HUES64 (cell line): ENCODE data around the gene TSLP. TPM values are rescaled to one million over a fixed set of nuclear protein-coding genes. Genes with fewer than 3 reads are reported as not detected.

Source experiments
- H3K27ac ChIP-seq: 2 replicates; pipeline ENCODE4 v1.7.0; 2013; ENCODE audit warnings: low read depth, low read length, inconsistent platforms
- H3K27me3 ChIP-seq: 2 replicates; pipeline ENCODE4 v1.6.1; 2013; ENCODE audit warnings: mild to moderate bottlenecking, low read length; ENCODE audit not compliant: insufficient read depth
- H3K36me3 ChIP-seq: 2 replicates; pipeline ENCODE4 v1.6.1; 2013; ENCODE audit warnings: mild to moderate bottlenecking, low read length; ENCODE audit not compliant: insufficient read depth
- H3K4me1 ChIP-seq: 2 replicates; pipeline ENCODE4 v1.6.1; 2013; ENCODE audit warnings: mild to moderate bottlenecking, low read length, moderate library complexity; ENCODE audit not compliant: insufficient read depth
- H3K4me3 ChIP-seq: 2 replicates; pipeline ENCODE4 v1.5.1; 2013; ENCODE audit warnings: mild to moderate bottlenecking, low read length, moderate library complexity
- H3K9ac ChIP-seq: 2 replicates; pipeline ENCODE4 v1.6.1; 2013; ENCODE audit warnings: mild to moderate bottlenecking, low read depth, low read length
- H3K9me3 ChIP-seq: 2 replicates; pipeline ENCODE4 v1.6.1; 2013; ENCODE audit warnings: low read depth, low read length; ENCODE audit not compliant: insufficient read depth
- WGBS: fragments of 150-250, 120-280 bp; methylation state at CpG from one replicate; pipeline ENCODE4 v1.1.7; 2013; ENCODE audit warnings: missing lambda C conversion rate; 5-methylcytosine and 5-hydroxymethylcytosine counted together
- polyA plus RNA-seq, 2 experiments: library from polyadenylated mRNA; stranded (reverse); fragments of 50-300 nt; gene quantifications; one replicate each; pipeline ENCODE4 v1.2.3, GENCODE V29; 2013

The TSLP gene
- polyA plus RNA-seq (2013, experiment 1 of 2): 0.45 TPM
- 0.44 TPM for polyA plus RNA-seq (2013, experiment 2 of 2)

DNA sequence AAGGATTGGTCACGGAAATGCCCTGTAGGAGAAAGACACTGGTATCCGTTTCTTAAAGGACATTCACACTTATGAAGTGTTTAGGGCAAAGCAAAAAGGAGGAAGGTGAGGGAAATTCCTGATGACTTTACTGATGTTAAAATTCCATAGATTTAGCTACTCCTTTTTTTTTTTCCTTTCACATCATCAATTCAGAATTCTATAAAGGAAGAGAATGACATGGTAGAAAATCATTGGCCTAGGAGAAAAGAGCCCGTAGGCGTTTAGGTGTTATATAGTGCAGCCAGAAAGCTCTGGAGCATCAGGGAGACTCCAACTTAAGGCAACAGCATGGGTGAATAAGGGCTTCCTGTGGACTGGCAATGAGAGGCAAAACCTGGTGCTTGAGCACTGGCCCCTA is at the start of gene TSLP:
Gene TSLP (plus strand): TSS at position 301 of the 400 bp plus-strand sequence. CDS start 178 bp downstream, outside the sequence.
- Histone ChIP-seq H3K27ac (no peak within 1 kb of the TSS), H3K9me3 (no peaks in the 10 kb centered on the region), H3K27me3 (peaks cover 93% of the 10 kb centered on the region), H3K4me3 (peak within 1 kb of the TSS; percentile 71), H3K36me3 (no peaks in the 10 kb centered on the region), H3K4me1 (0 out of 2 replicates have a peak, but pooled peaks cover 4% of the 10 kb centered on the region), H3K9ac (no peak within 1 kb of the TSS)
- 72% methylated on average over 4 of the region's 4 CpGs for WGBS

DNA sequence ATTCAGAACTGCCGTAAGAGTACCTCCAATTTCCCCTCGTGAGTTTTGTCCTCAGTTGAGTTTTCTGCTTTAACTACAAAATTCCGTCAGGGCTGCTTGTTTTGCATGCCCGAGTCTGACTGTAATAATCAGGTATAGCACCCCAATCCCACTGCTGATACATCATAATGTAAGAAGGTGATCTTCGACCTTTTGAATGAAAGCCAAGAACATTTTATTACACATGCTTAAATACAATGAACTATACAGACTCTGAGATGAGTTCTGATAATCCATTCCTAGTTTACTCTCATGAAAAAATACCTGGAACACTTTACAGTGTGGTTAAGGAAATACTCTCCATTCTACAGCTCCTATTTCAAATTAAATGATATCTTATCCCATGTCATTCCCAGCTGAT is 49.2 kb upstream of the TSLP start:
- no peaks in the 10 kb centered on the region for H3K4me1 ChIP-seq
- no peak overlapping the region for H3K27ac ChIP-seq
- 92% methylated on average over 5 of the region's 5 CpGs for WGBS
- H3K9ac ChIP-seq: no peak overlapping the region
- H3K27me3 ChIP-seq: no peaks in the 10 kb centered on the region
- H3K9me3 ChIP-seq: no peaks in the 10 kb centered on the region
- H3K4me3 ChIP-seq: no peak overlapping the region
- no peaks in the 10 kb centered on the region for H3K36me3 ChIP-seq

DNA sequence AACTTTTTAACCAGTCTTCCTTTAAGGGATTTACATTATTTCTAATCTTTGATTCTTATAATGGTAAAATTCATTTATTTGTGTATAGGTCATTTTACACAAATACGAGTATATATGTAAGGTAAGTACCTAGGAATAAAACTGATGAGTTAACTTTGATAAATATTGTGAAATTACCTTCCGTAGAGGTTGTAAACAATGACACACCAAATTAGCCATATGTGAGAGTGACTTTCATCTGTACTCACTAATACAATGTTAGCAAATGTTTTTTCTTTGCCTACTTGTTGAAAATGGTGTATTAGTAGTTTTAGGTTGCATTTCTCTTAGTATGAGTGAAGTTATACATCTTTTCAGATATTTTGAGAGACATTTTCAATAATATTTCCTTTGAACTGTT is 42.6 kb upstream of the TSLP start:
- WGBS: 92% methylated on average over 2 of the region's 2 CpGs
- H3K27ac ChIP-seq: no peak overlapping the region
- H3K27me3 ChIP-seq: no peaks in the 10 kb centered on the region
- H3K9ac ChIP-seq: no peak overlapping the region
- 0 out of 2 replicates have a peak, but pooled peaks cover 3% of the 10 kb centered on the region for H3K9me3 ChIP-seq
- no peaks in the 10 kb centered on the region for H3K36me3 ChIP-seq
- no peaks in the 10 kb centered on the region for H3K4me1 ChIP-seq
- no peak overlapping the region for H3K4me3 ChIP-seq

DNA sequence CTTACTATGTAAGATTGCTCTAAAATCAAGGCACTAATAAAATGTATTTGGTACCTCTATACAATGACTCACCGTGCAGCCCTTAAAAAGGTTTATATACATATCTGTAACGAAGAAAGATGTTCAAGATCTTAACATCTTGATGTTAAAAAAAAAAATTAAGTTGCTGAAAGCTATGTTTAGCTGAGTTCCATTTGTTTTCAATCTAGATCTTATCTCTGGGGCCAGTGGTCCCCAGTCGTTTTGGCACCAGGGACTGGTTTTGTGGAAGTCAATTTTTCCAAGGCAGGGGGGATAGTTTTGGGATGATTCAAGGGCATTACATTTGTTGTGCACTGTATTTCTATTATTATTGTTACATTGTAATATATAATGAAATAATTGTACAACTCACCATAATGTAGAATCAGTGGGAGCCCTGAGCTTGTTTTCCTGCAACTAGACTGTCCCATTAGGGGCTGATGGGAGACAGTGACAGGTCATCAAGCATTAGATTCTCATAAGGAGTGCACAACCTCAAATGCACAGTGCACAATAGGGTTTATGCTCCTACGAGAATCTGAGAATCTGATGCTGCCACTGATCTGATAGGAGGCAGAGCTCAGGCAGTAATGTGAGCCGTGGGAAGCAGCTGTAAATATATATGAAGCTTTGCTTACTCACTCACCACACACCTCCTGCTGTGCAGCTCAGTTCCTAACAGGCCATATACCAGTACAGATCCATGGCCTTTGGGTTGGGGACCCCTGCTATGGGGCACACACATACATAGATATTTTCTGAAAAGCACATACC is 27.6 kb upstream of the TSLP start:
- H3K9me3 ChIP-seq: no peaks in the 10 kb centered on the region
- no peaks in the 10 kb centered on the region for H3K36me3 ChIP-seq
- 88% methylated on average over 4 of the region's 5 CpGs for WGBS
- no peak overlapping the region for H3K9ac ChIP-seq
- H3K4me1 ChIP-seq: no peaks in the 10 kb centered on the region
- H3K4me3 ChIP-seq: no peak overlapping the region
- no peak overlapping the region for H3K27ac ChIP-seq
- no peaks in the 10 kb centered on the region for H3K27me3 ChIP-seq

DNA sequence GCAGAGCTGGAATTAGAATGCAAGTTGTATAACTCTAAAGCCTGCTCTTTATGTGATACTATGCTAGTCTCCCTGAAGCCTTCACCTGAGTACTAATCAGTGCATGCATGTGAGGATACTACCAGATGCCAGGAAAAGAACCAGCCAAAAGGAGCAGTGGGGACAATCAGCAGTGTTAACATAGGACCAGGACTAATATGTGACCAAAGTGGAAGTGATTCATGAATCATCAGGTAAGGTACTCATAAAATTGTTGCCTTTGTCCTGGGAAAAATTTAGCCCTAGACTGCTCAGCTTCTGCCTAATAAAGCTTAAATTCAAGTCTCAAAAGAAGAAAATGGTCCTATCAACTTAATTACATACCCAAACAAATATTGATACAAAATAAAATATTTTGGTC is 13.4 kb upstream of the TSLP start:
- Histone ChIP-seq H3K4me3 (no peak overlapping the region), H3K9me3 (no peaks in the 10 kb centered on the region), H3K27ac (no peak overlapping the region), H3K27me3 (no peaks in the 10 kb centered on the region), H3K9ac (no peak overlapping the region), H3K4me1 (no peaks in the 10 kb centered on the region), H3K36me3 (no peaks in the 10 kb centered on the region)

DNA sequence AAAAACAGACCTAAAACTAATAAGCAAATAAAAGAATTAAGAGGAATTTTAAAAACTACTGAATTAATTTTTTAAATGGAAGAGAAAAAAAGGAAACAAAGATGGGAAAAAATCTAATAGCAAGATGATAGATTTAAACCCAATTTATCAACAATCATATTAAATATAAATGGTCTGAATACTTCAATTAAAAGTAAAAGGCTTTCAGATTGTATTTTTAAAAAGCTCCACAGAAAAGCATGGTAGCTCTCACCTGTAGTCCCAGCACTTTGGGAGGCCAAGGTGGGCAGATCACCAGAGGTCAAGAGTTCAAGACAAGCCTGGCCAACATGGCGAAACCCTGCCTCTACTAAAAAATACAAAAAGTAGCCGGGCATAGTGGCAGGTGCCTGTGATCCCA is 11.3 kb upstream of the TSLP start:
- Histone ChIP-seq H3K36me3 (no peaks in the 10 kb centered on the region), H3K9me3 (no peaks in the 10 kb centered on the region), H3K4me3 (no peak overlapping the region), H3K27me3 (no peaks in the 10 kb centered on the region), H3K9ac (no peak overlapping the region), H3K27ac (no peak overlapping the region), H3K4me1 (no peaks in the 10 kb centered on the region)
- 93% methylated on average over 2 of the region's 2 CpGs for WGBS

DNA sequence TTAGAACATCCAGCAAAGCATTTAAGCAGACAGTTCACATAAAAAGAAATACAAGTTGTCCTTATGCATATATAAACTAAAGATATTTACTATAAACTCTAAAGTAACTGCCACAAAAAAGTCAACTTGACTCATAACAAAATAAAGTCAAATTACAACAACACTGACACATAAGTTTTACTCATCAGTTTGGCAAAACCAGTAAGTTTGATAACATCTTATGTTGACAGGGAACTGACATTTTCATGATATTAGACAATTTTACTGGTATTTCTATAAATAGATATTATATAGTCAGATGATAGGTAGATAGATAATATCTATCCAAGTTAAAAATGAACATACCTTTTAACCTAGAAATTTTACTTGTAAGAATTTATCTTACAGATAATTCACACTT is 9.9 kb upstream of the TSLP start:
- no peaks in the 10 kb centered on the region for H3K4me1 ChIP-seq
- no peak overlapping the region for H3K4me3 ChIP-seq
- no peak overlapping the region for H3K27ac ChIP-seq
- no peaks in the 10 kb centered on the region for H3K36me3 ChIP-seq
- H3K9ac ChIP-seq: no peak overlapping the region
- no peaks in the 10 kb centered on the region for H3K9me3 ChIP-seq
- H3K27me3 ChIP-seq: peaks cover 1% of the 10 kb centered on the region; the same call in 1 of the 2 replicates

DNA sequence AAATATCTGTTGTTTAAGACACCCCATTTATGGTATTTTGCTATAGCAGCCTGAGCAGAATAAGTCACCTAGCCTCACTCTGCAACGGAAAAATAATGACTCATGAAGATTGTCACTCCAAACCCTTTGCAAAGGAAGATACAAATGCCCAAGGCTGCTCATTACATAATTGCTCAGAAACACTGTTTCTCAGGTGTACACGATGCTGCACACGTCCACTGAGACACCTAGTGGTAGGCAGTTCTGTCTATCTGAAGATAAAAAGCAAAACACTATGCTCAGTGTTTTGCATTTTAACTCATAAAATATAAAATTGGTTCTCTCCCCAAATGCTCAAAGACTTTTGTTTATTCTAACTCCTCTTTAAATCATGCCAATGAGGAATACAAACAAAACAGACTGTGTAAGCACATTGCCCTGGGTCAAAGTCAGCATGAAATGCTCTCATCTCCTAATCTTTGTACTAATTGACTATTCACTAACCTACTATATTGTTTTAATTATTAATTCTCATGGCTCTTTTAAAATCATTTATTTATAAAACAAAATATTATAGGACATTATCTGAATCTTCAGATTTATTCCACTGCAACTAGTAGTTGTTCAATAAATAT is 7.7 kb upstream of the TSLP start:
- WGBS: 79% methylated on average over 3 of the region's 3 CpGs

DNA sequence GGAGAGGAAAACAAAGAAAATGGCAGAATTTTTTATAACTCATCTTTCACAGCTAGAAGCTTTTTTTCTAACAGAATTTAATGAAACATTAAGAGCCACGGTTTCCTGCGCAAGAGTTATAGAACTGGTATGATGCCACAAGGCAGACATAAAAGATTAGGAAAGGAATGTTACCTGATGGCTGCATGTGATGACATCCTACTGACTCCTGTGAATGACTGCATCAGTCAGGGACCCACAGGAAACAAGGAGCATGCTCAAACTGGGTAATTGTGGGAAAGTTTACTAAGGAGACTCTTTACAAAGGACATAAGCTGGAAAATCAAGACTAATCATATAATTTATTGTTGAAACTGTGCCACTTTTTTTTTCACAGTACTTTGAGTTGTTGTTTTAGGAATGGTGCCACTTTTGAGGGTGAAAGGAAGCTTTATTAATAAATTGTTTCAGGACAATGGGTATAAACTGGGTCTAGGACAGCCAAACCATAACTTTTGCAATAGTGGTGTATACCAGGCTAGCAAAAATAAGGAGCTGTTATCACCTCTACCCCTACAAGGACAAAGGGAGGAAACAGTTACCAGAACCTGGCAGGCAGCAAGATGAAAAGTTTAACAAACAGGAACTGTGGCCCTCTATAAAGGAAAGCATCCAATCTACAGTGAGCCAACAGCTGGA is 5.1 kb upstream of the TSLP start:
- Histone ChIP-seq H3K36me3 (no peaks in the 10 kb centered on the region), H3K4me3 (no peak overlapping the region), H3K9ac (no peak overlapping the region), H3K27ac (no peak overlapping the region), H3K27me3 (peaks cover 49% of the 10 kb centered on the region), H3K4me1 (no peaks in the 10 kb centered on the region), H3K9me3 (no peaks in the 10 kb centered on the region)
- WGBS: 90% methylated on average over 2 of the region's 2 CpGs

More for the DNA sequence above, 7.7 kb upstream of the TSLP start:
- Histone ChIP-seq H3K27ac (no peak overlapping the region), H3K36me3 (no peaks in the 10 kb centered on the region), H3K4me3 (no peak overlapping the region), H3K4me1 (no peaks in the 10 kb centered on the region), H3K27me3 (peaks cover 23% of the 10 kb centered on the region), H3K9me3 (no peaks in the 10 kb centered on the region), H3K9ac (no peak overlapping the region)

DNA sequence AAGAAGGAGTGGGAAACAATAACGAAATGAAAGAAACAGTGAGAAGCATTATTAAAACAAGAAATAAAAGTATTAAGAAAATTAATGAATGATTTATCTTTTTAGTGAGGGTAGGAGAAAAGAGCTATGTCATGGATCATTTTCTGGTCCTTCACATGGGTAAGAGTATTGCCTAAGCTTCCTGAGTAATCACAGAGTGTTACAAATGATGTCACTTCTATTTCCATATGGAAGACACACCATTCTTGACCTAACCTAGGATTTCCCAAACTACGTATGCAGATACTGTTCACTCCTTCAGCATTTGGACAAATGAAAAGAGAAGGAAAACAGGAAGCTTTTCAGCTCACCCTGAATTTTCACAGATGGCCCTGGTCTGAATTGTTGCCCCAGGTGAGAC is 3.3 kb upstream of the TSLP start:
- Histone ChIP-seq H3K27me3 (peaks cover 67% of the 10 kb centered on the region), H3K27ac (no peak overlapping the region), H3K9me3 (no peaks in the 10 kb centered on the region), H3K9ac (no peak overlapping the region), H3K4me3 (no peak overlapping the region), H3K36me3 (no peaks in the 10 kb centered on the region), H3K4me1 (no peaks in the 10 kb centered on the region)
- 93% methylated on average over 2 of the region's 2 CpGs for WGBS

DNA sequence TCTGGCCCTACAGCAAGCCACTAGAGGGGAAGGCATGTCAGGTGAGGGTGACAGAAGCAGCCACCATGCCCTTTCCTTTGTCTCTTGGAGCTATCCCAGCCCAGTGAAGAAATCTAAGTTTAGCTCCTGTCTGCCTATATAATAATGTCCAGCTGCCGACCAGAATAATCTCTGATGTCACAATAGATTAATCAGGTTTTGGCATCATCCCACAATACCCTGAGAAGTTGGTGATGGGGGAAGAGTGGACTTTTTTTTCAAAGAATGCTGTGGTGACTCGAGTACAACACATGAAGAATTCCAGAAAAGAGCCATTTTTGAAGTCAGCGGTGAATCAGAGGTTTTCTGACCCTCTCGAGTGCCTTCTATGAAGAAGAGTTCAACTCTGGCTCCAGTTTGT is 1.7 kb upstream of the TSLP start:
- Histone ChIP-seq H3K4me3 (peak overlapping the region; percentile 47), H3K9ac (no peak overlapping the region), H3K4me1 (0 out of 2 replicates have a peak, but pooled peaks cover 4% of the 10 kb centered on the region), H3K27me3 (peaks cover 83% of the 10 kb centered on the region), H3K36me3 (no peaks in the 10 kb centered on the region), H3K9me3 (no peaks in the 10 kb centered on the region), H3K27ac (no peak overlapping the region)
- 69% methylated on average over 4 of the region's 4 CpGs for WGBS
